Measurements from ENCODE around the gene KRT38.
"Not testable (repeated sequence)": the region's sequence is repeated elsewhere in the genome, so short reads cannot be mapped to it uniquely, and the experiment has no call there.

Gene KRT38

GRCh38 chr17:41428591-41429291 lies 12.0 kb downstream of the KRT38 start:
- no peak overlapping the region for H3K4me3 ChIP-seq (ENCODE audit: low read length)
- peak; percentile 18 for DNase-seq (ENCODE audit: low read depth)
- no peak for TF ChIP-seq CTCF (conservative IDR thresholded peaks at IDR 0.05; ENCODE audit: low read depth, low read length)

GRCh38 chr17:41424111-41424635 lies 16.6 kb downstream of the KRT38 start, which contains the start of gene KRT37:
Gene KRT37, minus strand, starts transcription at chr17:41424585. Its CDS starts 62 bp downstream, at chr17:41424523.
- no peak for DNase-seq (ENCODE audit: low read depth)
- H3K4me3 ChIP-seq (ENCODE audit: low read length), result no peak within 1 kb of the TSS
- no peak for TF ChIP-seq CTCF (conservative IDR thresholded peaks at IDR 0.05; ENCODE audit: low read depth, low read length)

- DNase-seq (ENCODE audit: low read depth); H3K4me3 ChIP-seq (ENCODE audit: low read length): not testable (repeated sequence)
Observed at GRCh38 chr17:41422586-41422985, 18.2 kb downstream of the KRT38 start.

GRCh38 chr17:41421617-41422016 lies 19.2 kb downstream of the KRT38 start:
- no peak for TF ChIP-seq CTCF (conservative IDR thresholded peaks at IDR 0.05; ENCODE audit: low read depth, low read length)
- no peak for DNase-seq (ENCODE audit: low read depth)
- H3K4me3 ChIP-seq (ENCODE audit: low read length), result no peak overlapping the region

- peak; percentile 55 for DNase-seq (ENCODE audit: low read depth)
- TF ChIP-seq CTCF (conservative IDR thresholded peaks at IDR 0.05; ENCODE audit: low read depth, low read length), result no peak
Observed at GRCh38 chr17:41421116-41421515, 19.7 kb downstream of the KRT38 start.

GRCh38 chr17:41420134-41420533 lies 20.6 kb downstream of the KRT38 start:
- H3K4me3 ChIP-seq (ENCODE audit: low read length), result no peak overlapping the region
- TF ChIP-seq CTCF (conservative IDR thresholded peaks at IDR 0.05; ENCODE audit: low read depth, low read length), result no peak
- no peak for DNase-seq (ENCODE audit: low read depth)

More at GRCh38 chr17:41421116-41421515, 19.7 kb downstream of the KRT38 start:
- no peak overlapping the region for H3K4me3 ChIP-seq (ENCODE audit: low read length)

GRCh38 chr17:41419716-41420115 lies 21.1 kb downstream of the KRT38 start:
- no peak overlapping the region for H3K4me3 ChIP-seq (ENCODE audit: low read length)
- TF ChIP-seq CTCF (conservative IDR thresholded peaks at IDR 0.05; ENCODE audit: low read depth, low read length), result no peak
- no peak for DNase-seq (ENCODE audit: low read depth)

Data from retinal pigment epithelial cell (primary cell).